Gastrocnemius medialis (tissue), 4 donors: ENCODE measurements around the gene KCNH4. TPM values are rescaled to one million over a fixed set of nuclear protein-coding genes. Genes with fewer than 3 reads are reported as not detected.

ENCODE experiments used
- ATAC-seq, 2 donors: fragments of 150-250 bp; one replicate each; pipeline ENCODE4 v1.9.1; 2016
- DNase-seq, 2 donors: peaks; one replicate each; pipeline ENCODE4 v3.0.0-alpha.2; 2019
- H3K27ac ChIP-seq, 4 donors: fragments of 200-600 bp; sonication (generic); 1 replicate in 1 of 4; 2 replicates in 3 of 4; pipeline ENCODE4 v1.5.1; 2016 to 2018; ENCODE audit warnings: mild to moderate bottlenecking in 2 of 4, moderate library complexity in 1 of 4
- H3K27me3 ChIP-seq, 3 donors: fragments of 200-600 bp; sonication (generic) in 2 of 3; 1 replicate in 1 of 3; 2 replicates in 2 of 3; pipeline versions ENCODE4 v1.5.1 to v1.6.0; 2016 to 2019; ENCODE audit warnings: mild to moderate bottlenecking in 1 of 3, moderate library complexity in 1 of 3
- H3K36me3 ChIP-seq, 2 donors: fragments of 200-600 bp; sonication (generic) in 1 of 2; one replicate each; pipeline ENCODE4 v1.5.1; 2017 to 2018
- H3K4me1 ChIP-seq, 2 donors: fragments of 200-600 bp; sonication (generic) in 1 of 2; one replicate each; pipeline ENCODE4 v1.5.1; 2016 to 2017; ENCODE audit warnings: mild to moderate bottlenecking in 2 of 2
- H3K4me3 ChIP-seq, 4 donors: fragments of 200-600 bp; sonication (generic) in 3 of 4; 1 replicate in 1 of 4; 2 replicates in 3 of 4; pipeline ENCODE4 v1.5.1; 2016 to 2019; ENCODE audit warnings: mild to moderate bottlenecking in 2 of 4
- H3K9me3 ChIP-seq, 3 donors: fragments of 200-600 bp; sonication (generic) in 2 of 3; 1 replicate in 1 of 3; 2 replicates in 2 of 3; pipeline ENCODE4 v1.5.1; 2016 to 2019
- POLR2A ChIP-seq, 2 donors: fragments of 450-650 bp; IDR thresholded peaks; one replicate each; pipeline ENCODE4 v1.6.1; 2017; ENCODE audit warnings: antibody characterized with exemption in 2 of 2, mild to moderate bottlenecking in 2 of 2, moderate library complexity in 2 of 2
- in situ Hi-C, 4 donors: fragments of 200-750 bp; cut with MboI; loops; one replicate each; pipeline versions ENCODE4 v1.15.0 to v1.8.0; 2017; ENCODE audit warnings: low sequenced_read_pairs in 4 of 4
- intact Hi-C: fragments of 100-400 bp; cut with DNase I; formaldehyde crosslinking; loops from one replicate; pipeline ENCODE4 v1.15.1; 2023; ENCODE audit warnings: low total_unique reads
- total RNA-seq, 4 donors: library from RNA; depleted of rRNA; stranded (reverse); fragments of >200 nt; gene quantifications; one replicate each; pipeline versions ENCODE4 v1.1.0 to v1.2.3, GENCODE V29; 2016
- TF ChIP-seq, protein P1 (sequence below), 5 experiments: fragments of 450-650 bp in 3 of 5; fragments of 200-600 bp in 2 of 5; sonication (generic) in 2 of 5; IDR thresholded peaks in 4 of 5; conservative IDR thresholded peaks in 1 of 5; 1 replicate in 4 of 5; 2 replicates in 1 of 5; pipeline ENCODE4 v1.5.1; 2016 to 2019; ENCODE audit warnings: antibody characterized with exemption in 5 of 5, mild to moderate bottlenecking in 3 of 5, moderate library complexity in 3 of 5

KCNH4 gene
- total RNA-seq, 4 donors from 2014 or later: not detected

DNA sequence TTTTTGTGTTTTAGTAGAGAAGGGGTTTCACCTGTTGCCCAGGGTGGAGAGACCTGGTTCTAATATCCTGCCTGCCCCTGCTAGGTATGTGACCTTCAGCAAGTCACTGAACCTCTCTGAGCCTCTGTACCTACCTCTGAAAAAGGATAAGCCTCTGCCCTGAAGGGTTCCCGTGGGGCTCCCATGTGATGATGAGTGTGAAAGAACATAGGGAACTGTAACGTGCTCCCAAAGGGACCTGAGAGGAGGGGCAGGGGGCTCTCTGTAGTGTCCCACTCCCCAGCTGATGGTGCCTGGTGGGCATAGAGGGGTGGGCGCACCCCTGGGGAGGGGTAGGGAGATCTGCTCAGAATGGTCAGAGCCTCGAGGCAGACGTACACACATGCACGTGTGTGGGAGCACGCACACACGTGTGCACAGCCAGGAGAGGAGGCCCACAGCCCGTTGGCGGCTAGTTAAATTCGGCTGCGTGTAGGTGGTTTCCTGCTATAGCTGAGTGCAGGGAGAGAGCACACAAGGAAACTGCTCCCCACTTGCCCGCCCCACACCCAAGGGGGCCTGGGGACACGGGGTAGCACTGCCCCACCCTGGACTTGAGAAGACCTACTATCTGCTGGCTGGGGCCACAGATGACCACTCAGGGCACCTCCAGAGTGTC lies 6.7 kb downstream of the KCNH4 start:
- TF ChIP-seq, protein P1, sequence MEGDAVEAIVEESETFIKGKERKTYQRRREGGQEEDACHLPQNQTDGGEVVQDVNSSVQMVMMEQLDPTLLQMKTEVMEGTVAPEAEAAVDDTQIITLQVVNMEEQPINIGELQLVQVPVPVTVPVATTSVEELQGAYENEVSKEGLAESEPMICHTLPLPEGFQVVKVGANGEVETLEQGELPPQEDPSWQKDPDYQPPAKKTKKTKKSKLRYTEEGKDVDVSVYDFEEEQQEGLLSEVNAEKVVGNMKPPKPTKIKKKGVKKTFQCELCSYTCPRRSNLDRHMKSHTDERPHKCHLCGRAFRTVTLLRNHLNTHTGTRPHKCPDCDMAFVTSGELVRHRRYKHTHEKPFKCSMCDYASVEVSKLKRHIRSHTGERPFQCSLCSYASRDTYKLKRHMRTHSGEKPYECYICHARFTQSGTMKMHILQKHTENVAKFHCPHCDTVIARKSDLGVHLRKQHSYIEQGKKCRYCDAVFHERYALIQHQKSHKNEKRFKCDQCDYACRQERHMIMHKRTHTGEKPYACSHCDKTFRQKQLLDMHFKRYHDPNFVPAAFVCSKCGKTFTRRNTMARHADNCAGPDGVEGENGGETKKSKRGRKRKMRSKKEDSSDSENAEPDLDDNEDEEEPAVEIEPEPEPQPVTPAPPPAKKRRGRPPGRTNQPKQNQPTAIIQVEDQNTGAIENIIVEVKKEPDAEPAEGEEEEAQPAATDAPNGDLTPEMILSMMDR (IDR thresholded peaks at IDR 0.05 in 4 of 5, conservative IDR thresholded peaks at IDR 0.05 in 1 of 5): no peak
- no peak for TF ChIP-seq POLR2A (IDR thresholded peaks at IDR 0.05)
- in situ Hi-C loops (no loop called here), intact Hi-C loops (no loop called here)
- H3K27me3 ChIP-seq: peaks cover 0 to 2% (median 0%) of the 10 kb centered on the region in 3 donors
- H3K27ac ChIP-seq: no peak overlapping the region
- no peaks in the 10 kb centered on the region for H3K36me3 ChIP-seq
- no peaks in the 10 kb centered on the region for H3K9me3 ChIP-seq
- ATAC-seq (no peak), DNase-seq (no peak)
- no peaks in the 10 kb centered on the region for H3K4me1 ChIP-seq
- no peak overlapping the region for H3K4me3 ChIP-seq

DNA sequence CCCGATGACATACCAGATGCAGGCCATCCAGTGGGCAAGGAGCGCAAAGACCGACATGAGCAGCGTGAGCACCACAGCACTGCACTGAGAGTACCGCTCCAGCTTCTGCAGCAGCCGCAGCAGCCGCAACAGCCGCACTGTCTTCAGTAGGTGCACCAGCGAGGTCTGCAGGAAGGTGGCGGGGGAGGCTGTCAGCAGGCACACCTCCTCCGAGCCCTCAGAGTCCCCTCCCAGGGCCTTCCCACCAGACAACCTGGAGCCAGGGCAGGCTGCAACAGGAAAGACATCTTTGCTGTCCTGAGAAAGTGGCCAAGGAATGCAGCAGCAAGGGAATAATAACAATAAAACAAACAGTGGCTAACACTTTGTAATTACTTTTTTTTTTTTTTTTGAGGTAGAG lies 9.1 kb downstream of the KCNH4 start:
- DNase-seq: no peak
- in situ Hi-C loops (no loop called here), intact Hi-C loops (no loop called here)
- no peaks in the 10 kb centered on the region for H3K36me3 ChIP-seq
- no peak overlapping the region for H3K27ac ChIP-seq
- no peak overlapping the region for H3K4me3 ChIP-seq
- no peak for ATAC-seq
- H3K4me1 ChIP-seq: no peaks in the 10 kb centered on the region
- no peaks in the 10 kb centered on the region for H3K9me3 ChIP-seq
- TF ChIP-seq, protein P1 (IDR thresholded peaks at IDR 0.05 in 4 of 5, conservative IDR thresholded peaks at IDR 0.05 in 1 of 5): no peak
- no peak for TF ChIP-seq POLR2A (IDR thresholded peaks at IDR 0.05)
- H3K27me3 ChIP-seq: no peaks in the 10 kb centered on the region

- ATAC-seq (no peak), DNase-seq (no peak)
- TF ChIP-seq POLR2A (IDR thresholded peaks at IDR 0.05): no peak
- TF ChIP-seq, protein P1 (IDR thresholded peaks at IDR 0.05 in 4 of 5, conservative IDR thresholded peaks at IDR 0.05 in 1 of 5): no peak
- in situ Hi-C loops (no loop called here), intact Hi-C loops (no loop called here)
- H3K4me3 ChIP-seq: no peak overlapping the region
- H3K27ac ChIP-seq: no peak overlapping the region
- H3K9me3 ChIP-seq: no peaks in the 10 kb centered on the region
- no peaks in the 10 kb centered on the region for H3K36me3 ChIP-seq
- no peaks in the 10 kb centered on the region for H3K4me1 ChIP-seq
- H3K27me3 ChIP-seq: no peaks in the 10 kb centered on the region
These were observed 11.6 kb downstream of the KCNH4 start for GRCh38 chr17:42169351-42169750.

DNA sequence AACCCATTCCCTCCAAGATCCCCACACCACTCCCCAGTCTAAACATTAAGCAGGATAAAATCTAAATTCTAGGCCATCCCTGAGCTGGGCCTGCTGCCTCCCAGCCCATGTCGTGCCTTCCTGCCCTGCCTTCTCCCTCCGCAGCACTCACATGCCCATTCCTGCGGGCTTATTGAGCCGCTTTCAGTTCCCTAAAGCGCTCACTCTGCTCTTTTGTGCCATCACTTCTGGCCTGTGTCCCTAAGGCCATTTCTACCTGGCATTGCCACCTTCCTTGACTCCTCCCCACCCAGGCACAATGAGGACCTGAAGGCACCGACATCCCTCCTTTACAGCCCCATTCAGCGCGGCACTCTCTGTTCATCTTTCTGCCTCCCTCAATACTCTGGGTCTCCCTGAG lies 13.1 kb downstream of the KCNH4 start:
- intact Hi-C loops (no loop called here), in situ Hi-C loops (no loop called here)
- ATAC-seq (no peak), DNase-seq (no peak)
- Histone ChIP-seq H3K27me3 (no peaks in the 10 kb centered on the region), H3K36me3 (no peaks in the 10 kb centered on the region), H3K4me1 (no peaks in the 10 kb centered on the region), H3K9me3 (no peaks in the 10 kb centered on the region), H3K27ac (no peak overlapping the region), H3K4me3 (no peak overlapping the region)
- no peak for TF ChIP-seq POLR2A (IDR thresholded peaks at IDR 0.05)
- TF ChIP-seq, protein P1 (IDR thresholded peaks at IDR 0.05 in 4 of 5, conservative IDR thresholded peaks at IDR 0.05 in 1 of 5): no peak
